ENCODE measurements around the gene PRODH. TPM values are rescaled to one million over a fixed set of nuclear protein-coding genes. Genes with fewer than 3 reads are reported as not detected.
"Not testable (repeated sequence)": the region's sequence is repeated elsewhere in the genome, so short reads cannot be mapped to it uniquely, and the experiment has no call there.

PRODH gene
- polyA plus RNA-seq, 3 donors = 14.7 to 25.2 (median 23.1) TPM

GRCh38 chr22:18972029-18972428 is 35.9 kb upstream of the PRODH start:
- not testable (repeated sequence) for DNase-seq (ENCODE audit: extremely low read depth in 1 of 11, low read depth in 9 of 11, low spot score in 4 of 11)

DNA sequence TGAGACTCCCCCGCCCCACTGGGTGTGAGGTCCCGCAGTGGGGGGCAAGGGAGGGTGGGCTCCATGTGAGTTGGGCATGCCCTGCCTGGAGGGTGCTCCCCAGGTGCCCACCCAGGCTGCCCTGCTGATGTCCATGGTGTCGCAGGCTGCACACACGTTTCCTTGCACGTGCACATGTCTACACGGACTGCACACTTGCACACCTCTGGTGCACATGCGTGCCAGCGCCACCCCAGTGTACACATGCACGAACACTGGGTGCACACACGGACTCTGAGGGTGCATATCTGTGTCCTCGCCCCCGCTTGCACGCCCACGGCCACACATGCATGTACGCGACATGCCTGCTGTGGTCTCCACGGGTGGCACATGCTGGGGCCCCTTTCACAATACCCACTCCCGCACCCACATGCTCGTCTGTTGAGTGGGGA is 35.2 kb upstream of the PRODH start:
- DNase-seq (ENCODE audit: extremely low read depth in 1 of 11, low read depth in 9 of 11, low spot score in 4 of 11) = no peak

- DNase-seq (ENCODE audit: extremely low read depth in 1 of 11, low read depth in 9 of 11, low spot score in 4 of 11) = no peak
Measured at GRCh38 chr22:18970948-18971315, 34.8 kb upstream of the PRODH start.

DNA sequence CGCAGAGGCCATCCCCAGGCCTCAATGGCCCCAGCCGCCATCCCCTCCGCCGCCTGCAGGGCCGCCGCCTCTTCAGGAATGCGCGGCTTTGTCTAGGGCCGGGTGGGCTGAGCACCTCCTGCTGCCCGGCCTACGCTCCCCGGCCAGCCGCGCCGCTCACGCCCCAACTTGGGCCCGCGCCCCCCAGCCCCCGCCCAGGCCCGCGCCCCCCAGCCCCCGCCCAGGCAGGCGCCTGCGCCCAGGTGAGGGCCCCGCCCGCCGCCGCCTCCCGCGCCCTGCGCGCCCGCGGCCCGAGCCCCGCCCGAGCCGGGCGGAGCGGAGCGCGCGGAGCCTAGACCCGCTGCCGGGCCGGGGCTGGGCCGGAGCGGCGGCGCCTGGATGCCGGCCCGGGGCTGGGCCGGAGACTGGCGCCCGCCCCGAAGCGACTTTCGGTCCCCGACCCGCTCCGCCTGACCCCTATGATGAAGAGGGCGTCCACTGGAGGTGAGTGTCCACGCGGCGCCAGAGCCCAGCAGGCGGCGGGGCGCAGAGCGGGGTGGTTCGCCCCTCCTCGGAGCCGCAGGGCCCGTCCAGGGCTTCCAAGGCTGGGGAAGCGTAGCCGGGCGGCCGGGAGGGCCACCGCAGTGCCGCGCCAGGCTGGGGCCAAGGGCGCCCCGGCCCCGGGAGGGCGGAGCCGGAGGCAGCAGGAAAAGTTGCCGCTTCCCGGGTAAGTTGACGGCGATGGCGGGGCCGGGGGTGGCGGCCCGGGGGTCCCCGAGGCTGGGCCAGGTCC is 34.3 kb upstream of the PRODH start:
- peak in 3 of 11 donors; percentile 17 to 20 (median 20) for DNase-seq (ENCODE audit: extremely low read depth in 1 of 11, low read depth in 9 of 11, low spot score in 4 of 11)

- not testable (repeated sequence) for DNase-seq (ENCODE audit: extremely low read depth in 1 of 11, low read depth in 9 of 11, low spot score in 4 of 11)
Measured at GRCh38 chr22:18969158-18969942, 33.3 kb upstream of the PRODH start.

DNA sequence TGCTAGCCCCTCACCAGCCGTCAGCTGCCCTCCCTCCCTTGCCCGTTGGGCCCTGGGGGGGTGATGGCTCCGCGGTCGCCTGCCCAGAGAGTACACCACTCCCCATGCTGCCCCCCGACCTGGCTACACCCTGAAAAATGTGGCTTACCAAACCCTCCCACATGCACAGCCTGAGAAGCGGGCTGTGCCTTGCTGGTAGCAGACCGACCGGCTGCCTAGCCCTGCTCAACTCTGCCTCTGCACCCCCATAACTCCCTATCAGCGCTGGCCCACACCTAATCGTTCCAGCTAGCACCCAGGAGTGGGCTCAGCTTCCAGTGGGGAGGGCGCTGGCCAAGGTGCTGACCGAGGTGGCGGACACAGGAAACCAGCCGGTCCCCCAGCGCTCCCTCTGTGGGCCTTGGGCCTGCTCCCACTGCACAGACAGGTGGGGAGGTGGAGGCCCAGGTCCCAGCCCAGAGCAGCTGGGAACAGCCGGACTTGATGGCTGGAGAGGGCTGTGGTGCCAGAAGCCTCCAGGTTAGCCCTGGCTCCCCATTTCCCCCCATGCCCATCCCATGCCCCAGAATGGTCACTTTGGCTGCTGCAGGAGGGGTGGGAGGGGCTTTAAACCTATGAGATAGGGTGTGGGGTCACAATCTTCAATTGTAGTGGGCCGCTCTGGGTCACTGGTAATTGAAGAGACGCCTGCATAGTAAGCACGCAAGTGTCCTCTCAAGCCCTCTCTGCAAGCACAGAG is 32.1 kb upstream of the PRODH start:
- peak in 8 of 11 donors; percentile 28 to 59 (median 40) for DNase-seq (ENCODE audit: extremely low read depth in 1 of 11, low read depth in 9 of 11, low spot score in 4 of 11)

- not testable (repeated sequence) for DNase-seq (ENCODE audit: extremely low read depth in 1 of 11, low read depth in 9 of 11, low spot score in 4 of 11)
Measured at GRCh38 chr22:18967391-18968010, 31.4 kb upstream of the PRODH start.

- DNase-seq (ENCODE audit: extremely low read depth in 1 of 11, low read depth in 9 of 11, low spot score in 4 of 11) = no peak
Measured at GRCh38 chr22:18966748-18967147, 30.7 kb upstream of the PRODH start.

- no peak for DNase-seq (ENCODE audit: extremely low read depth in 1 of 11, low read depth in 9 of 11, low spot score in 4 of 11)
Measured at GRCh38 chr22:18965526-18966421, 29.7 kb upstream of the PRODH start.

- DNase-seq (ENCODE audit: extremely low read depth in 1 of 11, low read depth in 9 of 11, low spot score in 4 of 11) = not testable (repeated sequence)
Measured at GRCh38 chr22:18964501-18965265, 28.6 kb upstream of the PRODH start.

GRCh38 chr22:18964051-18964450 is 28.0 kb upstream of the PRODH start:
- DNase-seq (ENCODE audit: extremely low read depth in 1 of 11, low read depth in 9 of 11, low spot score in 4 of 11) = not testable (repeated sequence)

GRCh38 chr22:18962308-18962635 is 26.2 kb upstream of the PRODH start:
- no peak for DNase-seq (ENCODE audit: extremely low read depth in 1 of 11, low read depth in 9 of 11, low spot score in 4 of 11)

GRCh38 chr22:18961632-18962307 is 25.7 kb upstream of the PRODH start:
- not testable (repeated sequence) for DNase-seq (ENCODE audit: extremely low read depth in 1 of 11, low read depth in 9 of 11, low spot score in 4 of 11)

GRCh38 chr22:18961201-18961600 is 25.1 kb upstream of the PRODH start:
- not testable (repeated sequence) for DNase-seq (ENCODE audit: extremely low read depth in 1 of 11, low read depth in 9 of 11, low spot score in 4 of 11)

DNA sequence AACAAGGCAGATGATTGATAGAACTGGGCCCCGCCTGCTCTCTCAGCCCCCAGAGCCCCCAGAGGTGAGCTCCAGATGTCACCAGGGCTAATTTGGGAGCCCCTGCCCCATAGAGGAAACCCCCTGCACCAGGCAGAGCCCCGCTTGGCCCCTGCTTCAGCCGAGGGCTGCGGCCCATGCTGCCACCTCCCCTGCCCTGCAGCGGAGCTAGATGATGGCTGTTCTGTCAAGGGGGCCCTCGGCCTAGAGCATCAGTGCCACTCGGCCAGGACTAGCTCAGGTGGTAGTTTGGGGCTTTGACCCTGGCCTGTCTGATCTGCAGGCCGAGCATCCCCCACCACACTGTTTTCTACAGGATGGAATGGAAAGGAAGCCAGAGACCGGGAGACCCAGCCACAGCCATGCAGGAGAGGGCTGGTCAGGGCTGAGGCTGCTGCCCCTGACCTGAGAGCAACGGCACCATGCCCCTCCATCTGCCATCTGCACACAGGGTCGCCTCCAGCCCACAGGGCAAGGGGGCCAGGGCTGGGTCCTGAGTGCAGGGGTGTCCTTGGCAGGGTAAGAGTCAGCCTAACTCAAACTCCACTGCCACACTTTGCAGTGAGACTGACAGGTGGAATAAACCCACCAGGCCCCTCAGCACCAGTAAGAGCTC is 24.2 kb upstream of the PRODH start:
- not testable (repeated sequence) for DNase-seq (ENCODE audit: extremely low read depth in 1 of 11, low read depth in 9 of 11, low spot score in 4 of 11)

DNA sequence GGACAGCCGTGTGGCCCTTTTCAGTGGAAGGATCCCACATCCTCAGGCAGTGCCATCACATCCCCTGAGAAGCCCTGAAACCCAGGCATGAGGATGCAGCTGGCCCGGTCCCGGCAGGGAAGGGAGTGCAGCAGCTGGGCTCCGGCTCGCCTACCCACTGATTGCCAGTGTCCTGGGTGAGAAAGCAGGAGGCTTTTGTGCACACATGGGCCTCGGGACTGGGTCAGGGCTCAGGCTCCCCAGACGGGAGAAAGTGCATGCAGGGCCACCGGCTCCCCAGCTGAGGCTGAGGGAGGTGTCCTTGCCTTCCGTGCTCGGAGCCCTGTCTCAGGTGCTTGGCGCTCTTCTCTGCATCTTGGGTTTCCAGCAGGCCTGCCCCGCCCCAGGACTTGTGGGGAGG is 23.6 kb upstream of the PRODH start:
- not testable (repeated sequence) for DNase-seq (ENCODE audit: extremely low read depth in 1 of 11, low read depth in 9 of 11, low spot score in 4 of 11)

DNA sequence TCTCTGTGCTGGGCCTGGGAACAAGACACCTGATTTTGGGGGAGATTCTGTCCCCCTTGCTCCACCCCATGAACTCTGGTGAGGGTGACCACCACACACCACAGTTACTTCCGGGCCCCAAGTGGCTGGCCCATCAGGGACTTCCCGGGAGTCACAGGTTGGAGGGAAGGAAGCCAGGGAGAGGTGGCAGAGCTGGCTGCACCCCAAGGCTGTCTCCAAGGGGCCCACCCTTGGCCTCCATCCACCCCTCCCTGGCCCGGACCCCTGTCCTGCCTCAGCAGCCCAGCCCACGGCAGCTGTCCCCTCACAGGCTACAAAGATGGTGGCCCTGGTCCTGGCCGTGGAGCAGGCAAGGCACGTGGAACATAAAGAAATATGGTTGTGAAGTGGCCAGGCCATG is 23.2 kb upstream of the PRODH start:
- not testable (repeated sequence) for DNase-seq (ENCODE audit: extremely low read depth in 1 of 11, low read depth in 9 of 11, low spot score in 4 of 11)

Data from renal cortex interstitium (tissue), 11 donors.